Heart left ventricle (tissue), 16 donors: ENCODE data around the gene MAML3. TPM values are rescaled to one million over a fixed set of nuclear protein-coding genes. Genes with fewer than 3 reads are reported as not detected.
A peak's percentile ranks its signal among the peaks of the same experiment; 100 is the strongest.

Experiments
- ATAC-seq, 4 donors: fragments of 200-7000 bp; cut with Tn5 transposase; one replicate each; pipeline ENCODE4 v1.9.1; 2020 to 2022; ENCODE audit warnings: moderate library complexity in 4 of 4, mild to moderate bottlenecking in 3 of 4, moderate number of reproducible peaks in 1 of 4
- DNase-seq, 5 donors: peaks; one replicate each; pipeline ENCODE4 v3.0.0-alpha.2; 2020
- H3K27ac ChIP-seq, 12 donors: fragments of 200-600 bp; sonication (generic) in 4 of 12; one replicate each; pipeline versions ENCODE4 v1.5.0 to v1.8.0; 2016 to 2022; ENCODE audit warnings: mild to moderate bottlenecking in 2 of 12
- H3K27me3 ChIP-seq, 9 donors: fragments of 200-600 bp; sonication (generic) in 2 of 9; one replicate each; pipeline versions ENCODE4 v1.5.1 to v1.8.0; 2016 to 2022; ENCODE audit warnings: mild to moderate bottlenecking in 3 of 9
- H3K36me3 ChIP-seq, 9 donors: fragments of 200-600 bp; sonication (generic) in 2 of 9; one replicate each; pipeline versions ENCODE4 v1.5.0 to v1.8.0; 2018 to 2022; ENCODE audit warnings: mild to moderate bottlenecking in 2 of 9
- H3K4me1 ChIP-seq, 12 donors: fragments of 200-600 bp; sonication (generic) in 4 of 12; one replicate each; pipeline versions ENCODE4 v1.5.0 to v1.8.0; 2016 to 2022; ENCODE audit warnings: mild to moderate bottlenecking in 3 of 12
- H3K4me3 ChIP-seq, 12 donors: fragments of 200-600 bp; sonication (generic) in 4 of 12; one replicate each; pipeline versions ENCODE4 v1.5.0 to v1.8.0; 2017 to 2022; ENCODE audit warnings: mild to moderate bottlenecking in 9 of 12, moderate library complexity in 4 of 12
- H3K9me3 ChIP-seq, 12 donors: fragments of 200-600 bp; sonication (generic) in 4 of 12; one replicate each; pipeline versions ENCODE4 v1.5.0 to v1.8.0; 2016 to 2022; ENCODE audit warnings: mild to moderate bottlenecking in 1 of 12
- CTCF ChIP-seq, 12 donors: fragments of 200-600 bp; sonication (generic) in 4 of 12; IDR thresholded peaks; one replicate each; pipeline versions ENCODE4 v1.5.0 to v1.8.0; 2018 to 2022; ENCODE audit warnings: antibody characterized with exemption in 12 of 12, mild to moderate bottlenecking in 5 of 12
- POLR2A ChIP-seq, 2 donors: fragments of 450-650 bp; IDR thresholded peaks; one replicate each; pipeline ENCODE4 v1.6.1; 2017; ENCODE audit warnings: antibody characterized with exemption in 2 of 2, mild to moderate bottlenecking in 2 of 2, moderate library complexity in 2 of 2
- WGBS, 4 donors: extraction: QIAGEN DNeasy Blood & Tissue Kit in 2 of 4; methylation state at CpG; one replicate each; pipeline versions ENCODE4 v1.1.5 to v1.1.7; 2013 to 2018; 5-methylcytosine and 5-hydroxymethylcytosine counted together
- intact Hi-C, 10 donors: fragments of 100-400 bp; cut with DNase I; formaldehyde crosslinking; loops; one replicate each; pipeline versions ENCODE4 v1.11.1 to v1.14.2; 2022
- polyA plus RNA-seq, 2 donors: library from polyadenylated mRNA; stranded (reverse); fragments of 200-250 nt; gene quantifications; one replicate each; pipeline ENCODE4 v1.2.3, GENCODE V29; 2013
- total RNA-seq, 9 donors: library from RNA; depleted of rRNA in 2 of 9; stranded (reverse); fragments of >200 nt in 2 of 9; fragmentation: NEBNext Ultra II Directional in 3 of 9; extraction: Animal tissue kit (Norgen Biotek cat#: 25700) in 3 of 9; gene quantifications; one replicate each; pipeline versions ENCODE4 v1.1.0 to v1.2.4, GENCODE V29; 2016 to 2023
- donor health status: ischemic (EF 13 %, LVEDD 7.1; RV severe dilation, severe dysfunction).
- donor health status: healthy with polysubstance abuse.
- donor health status: DM: no; HTN: yes; CAD: no.
- donor health status: DM: no; HTN: no; CAD: no.
- donor health status: ischemic (EF 25% LVEDD 6.9; RV normal size, moderate dysfunction).
- donor health status: ischemic (EF 25% LVEDD 5.7; RV mildly dilated, moderate dysfunction).
- donor health status: healthy.
- donor health status: DM: yes; HTN: yes; CAD: no.
- donor health status: ischemic (EF 35%, LVEDD 5.7; RV mildly dilated, moderate dysfunction).
- donor health status: nonischemic (EF 11% LVEDD 7.7; RV severe dilation, severe dysfunction).
- donor health status: DM: yes; HTN: yes; CAD: no.
- donor health status: PGD.
- donor health status: ischemic (EF 29% LVEDD 5.4; RV normal size, mild dysfunction).
- donor health status: nonischemic (EF 23%, LVEDD 6.1; RV moderate dilation, normal function).

MAML3 gene
- total and polyA plus RNA-seq, 11 donors: 0.76 to 5.9 (median 2.4) TPM

GRCh38 chr4:139985401-139985800 is 168.6 kb downstream of the MAML3 start:
- ATAC-seq: no peak
- no peaks in the 10 kb centered on the region for H3K27me3 ChIP-seq
- H3K36me3 ChIP-seq: no peaks in the 10 kb centered on the region
- TF ChIP-seq CTCF (IDR thresholded peaks at IDR 0.05) (no peak), POLR2A (IDR thresholded peaks at IDR 0.05) (no peak)
- no peak overlapping the region for H3K4me3 ChIP-seq
- DNase-seq: no peak
- H3K27ac ChIP-seq: no peak overlapping the region
- peaks cover 0 to 42% (median 25%) of the 10 kb centered on the region in 12 donors for H3K4me1 ChIP-seq
- intact Hi-C loops: no loop called here
- no peaks in the 10 kb centered on the region for H3K9me3 ChIP-seq

GRCh38 chr4:139984471-139984870 is 169.5 kb downstream of the MAML3 start:
- Histone ChIP-seq H3K4me1 (peaks cover 0 to 42% (median 24%) of the 10 kb centered on the region in 12 donors), H3K36me3 (no peaks in the 10 kb centered on the region)

GRCh38 chr4:139978692-139979091 is 175.3 kb downstream of the MAML3 start:
- intact Hi-C loops: no loop called here
- Histone ChIP-seq H3K36me3 (no peaks in the 10 kb centered on the region), H3K27ac (peak overlapping the region in 1 of 12 donors; percentile 24), H3K9me3 (no peaks in the 10 kb centered on the region), H3K4me1 (peaks cover 0 to 61% (median 14%) of the 10 kb centered on the region in 12 donors), H3K4me3 (no peak overlapping the region), H3K27me3 (no peaks in the 10 kb centered on the region)
- ATAC-seq (peak in 1 of 4 donors; percentile 38), DNase-seq (no peak)
- 77 to 86% (median 84%) methylated on average over 2 of the region's 2 CpGs for WGBS, 4 donors
- TF ChIP-seq POLR2A (IDR thresholded peaks at IDR 0.05) (no peak), CTCF (IDR thresholded peaks at IDR 0.05) (no peak)

More at GRCh38 chr4:139984471-139984870, 169.5 kb downstream of the MAML3 start:
- Histone ChIP-seq H3K4me3 (no peak overlapping the region), H3K27me3 (no peaks in the 10 kb centered on the region), H3K9me3 (no peaks in the 10 kb centered on the region), H3K27ac (no peak overlapping the region)
- intact Hi-C loops: no loop called here
- TF ChIP-seq CTCF (IDR thresholded peaks at IDR 0.05) (no peak), POLR2A (IDR thresholded peaks at IDR 0.05) (no peak)
- 25 to 57% (median 51%) methylated on average over 1 of the region's 1 CpG for WGBS, 4 donors
- DNase-seq: no peak
- ATAC-seq: no peak

GRCh38 chr4:139977838-139978609 is 176.0 kb downstream of the MAML3 start:
- TF ChIP-seq CTCF (IDR thresholded peaks at IDR 0.05) (no peak), POLR2A (IDR thresholded peaks at IDR 0.05) (no peak)
- ATAC-seq (no peak), DNase-seq (no peak)
- Histone ChIP-seq H3K36me3 (no peaks in the 10 kb centered on the region), H3K4me1 (peaks cover 0 to 61% (median 17%) of the 10 kb centered on the region in 12 donors), H3K27me3 (no peaks in the 10 kb centered on the region), H3K9me3 (no peaks in the 10 kb centered on the region), H3K27ac (peak overlapping the region in 1 of 12 donors; percentile 24), H3K4me3 (no peak overlapping the region)
- WGBS, 4 donors: 86 to 93% (median 90%) methylated on average over 3 of the region's 3 CpGs
- intact Hi-C loops: no loop called here
